MCF 10A (cell line): ENCODE results near the gene CCDC47. TPM values are rescaled to one million over a fixed set of nuclear protein-coding genes. Genes with fewer than 3 reads are reported as not detected.

ENCODE experiments used
- BruUV-seq: library from RNA; stranded (reverse); fragments of 400-500 nt; replicated peaks from 2 replicates; lab custom pipeline; 2021; lab: Mats Ljungman, UMichigan
- CTCF ChIA-PET: fragments of 300-600 bp; sonication (Branson Sonifier 250); formaldehyde crosslinking; extraction: SDS; loops from one replicate; lab custom pipeline; 2021; ENCODE audit warnings: antibody characterized with exemption, inconsistent platforms; lab: Yijun Ruan, JAX
- POLR2A ChIA-PET: fragments of 300-600, 350-650 bp; sonication (Branson Sonifier 250); formaldehyde crosslinking; extraction: SDS; loops from one replicate; lab custom pipeline; 2020; ENCODE audit warnings: antibody characterized with exemption, inconsistent platforms; lab: Yijun Ruan, JAX
- DNase-seq: peaks from one replicate; pipeline ENCODE4 v3.0.0-alpha.2; 2018; ENCODE audit not compliant: unreplicated experiment
- H3K27ac Mint-ChIP-seq: one replicate; pipeline ENCODE4 v1.8.0; 2022; ENCODE audit warnings: mild to moderate bottlenecking, low read depth, mixed read lengths; ENCODE audit not compliant: unreplicated experiment
- H3K27me3 Mint-ChIP-seq: one replicate; pipeline ENCODE4 v1.8.0; 2022; ENCODE audit warnings: mixed read lengths; ENCODE audit not compliant: insufficient read depth, unreplicated experiment
- H3K36me3 Mint-ChIP-seq: one replicate; pipeline ENCODE4 v1.8.0; 2022; ENCODE audit warnings: mild to moderate bottlenecking, moderate library complexity, mixed read lengths; ENCODE audit not compliant: insufficient read depth, unreplicated experiment
- H3K4me1 Mint-ChIP-seq: one replicate; pipeline ENCODE4 v1.8.0; 2022; ENCODE audit warnings: mixed read lengths; ENCODE audit not compliant: insufficient read depth, unreplicated experiment
- H3K4me3 Mint-ChIP-seq: one replicate; pipeline ENCODE4 v1.8.0; 2022; ENCODE audit warnings: mild to moderate bottlenecking, moderate library complexity, mixed read lengths; ENCODE audit not compliant: unreplicated experiment
- H3K9me3 Mint-ChIP-seq: one replicate; pipeline ENCODE4 v1.8.0; 2022; ENCODE audit warnings: mixed read lengths; ENCODE audit not compliant: unreplicated experiment
- CTCF ChIP-seq: fragments of 200-600 bp; IDR thresholded peaks from one replicate; pipeline ENCODE4 v1.8.0; 2022; ENCODE audit warnings: antibody characterized with exemption, mild to moderate bottlenecking; ENCODE audit not compliant: unreplicated experiment
- intact Hi-C: fragments of 100-400 bp; cut with micrococcal nuclease; formaldehyde crosslinking; loops from 2 replicates; pipeline ENCODE4 v1.14.1; 2022
- total RNA-seq: library from RNA; stranded (reverse); gene quantifications from 2 replicates; pipeline ENCODE4 v1.2.3, GENCODE V29; 2022

The CCDC47 gene
- total RNA-seq, 1 experiment from 2014 or later = 114 TPM

DNA sequence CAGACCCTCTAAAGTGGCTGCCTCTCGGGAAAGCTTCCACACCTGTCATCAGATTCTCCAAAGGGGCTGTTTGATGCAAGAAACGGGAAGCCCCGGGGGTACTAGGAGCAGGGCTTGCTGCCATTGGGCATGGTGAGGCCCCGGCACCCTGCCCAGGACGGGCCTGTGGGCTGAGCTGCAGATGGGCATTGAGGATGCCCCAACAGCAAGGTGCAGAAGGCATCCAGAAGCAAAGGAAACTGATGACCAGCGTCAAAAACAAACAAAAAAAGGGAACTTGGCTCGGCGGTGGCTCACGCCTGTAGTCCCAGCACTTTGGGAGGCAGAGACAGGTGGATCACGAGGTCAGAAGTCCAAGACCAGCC is 72.0 kb downstream of the CCDC47 start:
- Mint-ChIP-seq H3K4me3 (no peak overlapping the region), H3K4me1 (no peaks in the 10 kb centered on the region), H3K36me3 (peaks cover 37% of the 10 kb centered on the region), H3K27ac (no peak overlapping the region), H3K27me3 (no peaks in the 10 kb centered on the region), H3K9me3 (no peaks in the 10 kb centered on the region)
- ChIA-PET POLR2A (no interaction called here), CTCF (no interaction called here)
- no peak for DNase-seq
- no peak for TF ChIP-seq CTCF
- no TSS peak for BruUV-seq
- intact Hi-C loops = no loop called here

DNA sequence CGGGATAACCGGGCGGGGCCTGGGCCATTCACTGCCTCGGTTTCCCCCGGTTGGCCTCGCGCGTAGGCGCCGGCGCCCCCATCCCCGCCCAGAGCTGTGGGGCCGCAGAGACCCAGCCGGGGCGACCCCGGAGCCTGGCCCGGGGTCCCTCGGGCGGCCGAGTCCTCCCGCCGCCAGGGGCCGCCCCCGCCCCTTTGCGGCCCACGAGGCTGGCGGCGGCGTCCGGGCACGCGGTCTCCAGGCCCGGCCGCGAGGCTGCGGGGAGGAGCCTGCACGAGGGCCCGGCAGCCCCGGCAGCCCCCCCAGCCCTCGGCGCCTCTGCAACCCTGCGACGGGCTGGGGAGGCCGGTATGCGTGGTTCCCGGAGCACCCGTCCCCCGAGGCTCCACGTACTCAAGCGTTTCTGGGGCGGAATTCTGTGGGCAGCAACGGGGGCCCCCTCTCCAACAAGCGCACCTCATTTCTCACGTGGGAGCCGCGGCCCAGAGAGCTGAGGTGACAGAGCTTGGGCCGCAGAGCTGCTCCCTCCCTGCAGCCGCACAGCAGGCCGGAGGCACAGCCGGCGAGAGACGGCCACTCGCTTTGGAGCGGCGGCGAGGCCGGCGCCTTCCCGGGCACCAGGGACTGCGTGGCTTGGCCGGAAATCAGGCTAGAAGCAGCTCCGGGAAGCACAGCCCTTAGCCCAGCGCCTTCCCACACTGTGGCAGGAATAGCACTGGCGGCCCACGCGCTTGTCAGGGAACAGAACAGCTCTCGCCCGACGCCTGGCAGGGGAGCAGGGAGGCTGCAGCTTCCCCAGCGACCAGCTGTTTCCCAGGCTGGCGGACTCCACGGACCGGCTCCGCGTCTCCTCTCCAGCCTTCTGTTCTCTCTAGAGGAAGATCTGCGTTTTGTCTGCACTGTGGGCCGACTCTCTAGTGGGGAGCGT is 72.6 kb downstream of the CCDC47 start:
- intact Hi-C loops = no loop called here

DNA sequence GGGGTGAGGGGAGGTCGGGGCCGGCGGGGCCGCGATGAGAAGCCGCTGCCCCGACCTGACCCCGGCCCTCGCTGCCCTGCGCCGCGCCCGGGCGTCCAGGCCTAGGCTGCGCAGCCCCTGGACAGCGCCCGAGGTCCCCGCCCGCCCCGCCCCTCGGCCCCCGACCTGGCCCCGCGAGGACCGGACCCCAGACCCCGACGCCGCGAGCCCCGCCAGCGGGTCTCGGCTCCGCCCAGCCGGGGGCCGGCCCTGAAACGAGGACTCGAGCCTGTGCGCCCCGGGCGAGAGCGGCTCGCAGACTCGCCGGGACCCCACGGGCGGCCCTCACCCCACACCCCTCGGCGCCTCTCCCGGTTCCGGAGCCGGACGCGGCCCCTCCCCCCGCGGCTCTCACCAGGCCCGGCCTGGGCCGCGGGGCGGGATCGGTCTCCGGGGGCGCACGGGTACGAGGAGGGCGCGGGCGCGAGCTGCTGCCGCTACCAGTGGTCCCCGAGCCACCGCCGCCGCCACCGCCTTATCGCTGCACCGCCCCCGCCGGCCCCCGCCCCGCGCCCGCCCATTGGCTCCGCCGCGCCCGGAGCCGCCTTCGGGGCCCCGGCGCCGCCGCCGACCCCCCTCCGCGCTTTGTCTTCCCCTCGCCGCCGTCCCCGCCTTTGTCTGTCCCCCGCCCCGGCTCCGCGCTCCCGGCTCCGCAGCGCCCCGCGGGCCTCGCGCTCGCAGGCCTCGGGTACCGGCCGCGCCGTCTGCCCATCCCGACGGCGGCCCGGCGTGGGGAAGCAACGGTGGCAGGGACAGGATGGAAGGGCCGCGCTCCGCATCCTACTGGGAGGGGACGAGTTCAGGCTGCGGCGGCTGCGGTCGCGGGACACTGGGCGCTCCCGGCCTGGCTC is 73.5 kb downstream of the CCDC47 start, which contains the start of gene LIMD2:
LIMD2 (minus strand) TSS at position 488 of the 890 bp plus-strand sequence. CDS start 827 bp downstream, outside the sequence.
- BruUV-seq = no TSS peak
- ChIA-PET POLR2A (no interaction called here), CTCF (no interaction called here)
- peaks cover 31% of the 10 kb centered on the region for H3K36me3 Mint-ChIP-seq
- intact Hi-C loops = no loop called here
- H3K4me1 Mint-ChIP-seq = no peaks in the 10 kb centered on the region
- DNase-seq = no peak
- H3K27me3 Mint-ChIP-seq = no peaks in the 10 kb centered on the region
- no peaks in the 10 kb centered on the region for H3K9me3 Mint-ChIP-seq
- TF ChIP-seq CTCF = no peak
- H3K4me3 Mint-ChIP-seq = peak within 1 kb of the TSS; percentile 40
- no peak within 1 kb of the TSS for H3K27ac Mint-ChIP-seq

More for the DNA sequence above, 72.6 kb downstream of the CCDC47 start:
- Mint-ChIP-seq H3K9me3 (no peaks in the 10 kb centered on the region), H3K27ac (no peak overlapping the region), H3K4me3 (no peak overlapping the region), H3K4me1 (no peaks in the 10 kb centered on the region), H3K36me3 (peaks cover 37% of the 10 kb centered on the region), H3K27me3 (no peaks in the 10 kb centered on the region)
- ChIA-PET POLR2A (no interaction called here), CTCF (no interaction called here)
- DNase-seq = no peak
- no TSS peak for BruUV-seq
- TF ChIP-seq CTCF = no peak
